Transverse colon (tissue), 4 donors: ENCODE data around the gene RAPGEF1. TPM values are rescaled to one million over a fixed set of nuclear protein-coding genes. Genes with fewer than 3 reads are reported as not detected.
"Not testable (repeated sequence)": the region's sequence is repeated elsewhere in the genome, so short reads cannot be mapped to it uniquely, and the experiment has no call there.

Experiments used
- DNase-seq: peaks from one replicate; pipeline ENCODE4 v3.0.0-alpha.2; 2019
- H3K27ac ChIP-seq, 4 donors: fragments of 200-600 bp; sonication (generic); 2 replicates each; pipeline ENCODE4 v1.5.1; 2016 to 2018; ENCODE audit warnings: inconsistent platforms in 4 of 4
- H3K27me3 ChIP-seq: fragments of 200-600 bp; sonication (generic); 2 replicates; pipeline ENCODE4 v1.5.1; 2017; ENCODE audit warnings: inconsistent platforms
- H3K36me3 ChIP-seq, 4 donors: fragments of 200-600 bp; sonication (generic); 2 replicates each; pipeline ENCODE4 v1.5.1; 2017 to 2019; ENCODE audit warnings: inconsistent platforms in 4 of 4
- H3K4me1 ChIP-seq, 4 donors: fragments of 200-600 bp; sonication (generic); 2 replicates each; pipeline ENCODE4 v1.5.1; 2017 to 2020; ENCODE audit warnings: inconsistent platforms in 4 of 4
- H3K4me3 ChIP-seq, 4 donors: fragments of 200-600 bp; sonication (generic); 1 replicate in 1 of 4; 2 replicates in 3 of 4; pipeline versions ENCODE4 v1.5.1 to v1.6.1; 2017 to 2019; ENCODE audit warnings: inconsistent platforms in 4 of 4
- H3K9me3 ChIP-seq, 2 donors: fragments of 200-600 bp; sonication (generic); 2 replicates each; pipeline ENCODE4 v1.5.1; 2017 to 2019; ENCODE audit warnings: inconsistent platforms in 2 of 2
- EP300 ChIP-seq: sonication (generic); formaldehyde crosslinking; IDR thresholded peaks from one replicate; pipeline ENCODE4 v1.6.1; 2017; ENCODE audit warnings: antibody characterized with exemption, low read depth
- POLR2A ChIP-seq: fragments of 450-650 bp; IDR thresholded peaks from one replicate; pipeline ENCODE4 v1.6.1; 2016; ENCODE audit warnings: antibody characterized with exemption, mild to moderate bottlenecking, moderate library complexity
- POLR2AphosphoS5 ChIP-seq, 3 donors: sonication (generic); formaldehyde crosslinking; IDR thresholded peaks; one replicate each; pipeline ENCODE4 v1.6.1; 2016; ENCODE audit warnings: antibody characterized with exemption in 3 of 3
- WGBS, 2 donors: methylation state at CpG; one replicate each; pipeline ENCODE4 v1.1.5; 2018; ENCODE audit warnings: low coverage in 1 of 2; 5-methylcytosine and 5-hydroxymethylcytosine counted together
- in situ Hi-C, 4 donors: fragments of 200-750 bp; cut with MboI; loops; one replicate each; pipeline versions ENCODE4 v1.15.0 to v1.15.1; 2017; ENCODE audit warnings: low sequenced_read_pairs in 3 of 4, low pct_ligation_motif_present in 1 of 4, low pct_unique_long_range_greater_than_20kb in 1 of 4
- intact Hi-C: fragments of 100-400 bp; cut with DNase I; formaldehyde crosslinking; loops from one replicate; pipeline ENCODE4 v1.15.1; 2023; ENCODE audit warnings: low total_unique reads
- total RNA-seq, 4 donors: library from RNA; depleted of rRNA; stranded (reverse); fragments of >200 nt; gene quantifications; one replicate each; pipeline ENCODE4 v1.1.0, GENCODE V29; 2016
- TF ChIP-seq, protein P1 (sequence below), 5 experiments: fragments of 200-600 bp in 3 of 5; fragments of 450-650 bp in 2 of 5; sonication (generic) in 3 of 5; IDR thresholded peaks; 1 replicate in 2 of 5; 2 replicates in 3 of 5; pipeline ENCODE4 v1.5.1; 2016 to 2017; ENCODE audit warnings: antibody characterized with exemption in 5 of 5, inconsistent platforms in 3 of 5, mild to moderate bottlenecking in 2 of 5, moderate library complexity in 1 of 5

RAPGEF1 gene
- total RNA-seq, 4 donors from 2014 or later, result 49.8 to 86.0 (median 55.1) TPM

DNA sequence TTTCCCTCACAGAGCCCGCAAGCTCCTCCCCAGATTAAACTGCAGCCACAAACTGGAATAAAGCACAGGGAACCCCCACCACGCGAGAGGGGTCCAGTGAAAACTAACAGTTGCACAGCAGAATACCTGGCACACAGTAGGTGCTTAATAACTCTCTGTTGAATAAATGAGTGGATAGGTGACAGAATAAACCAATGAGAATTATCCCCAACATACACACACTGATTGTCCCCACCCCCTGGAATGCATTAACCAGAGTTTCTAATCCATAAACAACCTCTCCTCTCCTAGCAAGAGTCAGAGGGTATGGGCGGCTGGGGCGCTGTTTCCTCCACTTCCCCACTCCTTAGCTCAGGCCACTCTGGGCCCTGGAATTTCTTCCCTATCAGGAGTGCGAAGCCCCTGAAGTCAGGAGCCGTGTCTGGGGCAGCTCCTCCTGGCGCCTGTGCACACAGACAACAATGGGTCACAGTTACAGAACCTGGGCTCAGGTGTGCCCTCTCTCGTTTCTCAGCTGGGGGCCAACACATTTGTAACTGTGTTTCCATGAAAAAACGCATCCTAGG lies 27.6 kb downstream of the RAPGEF1 start:
- H3K27ac ChIP-seq, result peak overlapping the region in 1 of 4 donors; percentile 2
- no peaks in the 10 kb centered on the region for H3K36me3 ChIP-seq
- no peak overlapping the region for H3K4me3 ChIP-seq
- H3K27me3 ChIP-seq, result no peaks in the 10 kb centered on the region
- WGBS, 2 donors, result 89 to 97% methylated on average over 4 to 10 of the region's 10 CpGs
- TF ChIP-seq POLR2A (no peak), EP300 (no peak), POLR2AphosphoS5 (IDR thresholded peaks at IDR 0.05) (no peak)
- TF ChIP-seq, protein P1, sequence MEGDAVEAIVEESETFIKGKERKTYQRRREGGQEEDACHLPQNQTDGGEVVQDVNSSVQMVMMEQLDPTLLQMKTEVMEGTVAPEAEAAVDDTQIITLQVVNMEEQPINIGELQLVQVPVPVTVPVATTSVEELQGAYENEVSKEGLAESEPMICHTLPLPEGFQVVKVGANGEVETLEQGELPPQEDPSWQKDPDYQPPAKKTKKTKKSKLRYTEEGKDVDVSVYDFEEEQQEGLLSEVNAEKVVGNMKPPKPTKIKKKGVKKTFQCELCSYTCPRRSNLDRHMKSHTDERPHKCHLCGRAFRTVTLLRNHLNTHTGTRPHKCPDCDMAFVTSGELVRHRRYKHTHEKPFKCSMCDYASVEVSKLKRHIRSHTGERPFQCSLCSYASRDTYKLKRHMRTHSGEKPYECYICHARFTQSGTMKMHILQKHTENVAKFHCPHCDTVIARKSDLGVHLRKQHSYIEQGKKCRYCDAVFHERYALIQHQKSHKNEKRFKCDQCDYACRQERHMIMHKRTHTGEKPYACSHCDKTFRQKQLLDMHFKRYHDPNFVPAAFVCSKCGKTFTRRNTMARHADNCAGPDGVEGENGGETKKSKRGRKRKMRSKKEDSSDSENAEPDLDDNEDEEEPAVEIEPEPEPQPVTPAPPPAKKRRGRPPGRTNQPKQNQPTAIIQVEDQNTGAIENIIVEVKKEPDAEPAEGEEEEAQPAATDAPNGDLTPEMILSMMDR (IDR thresholded peaks at IDR 0.05), result no peak
- intact Hi-C loops, result no loop called here
- no peaks in the 10 kb centered on the region for H3K9me3 ChIP-seq
- in situ Hi-C loops, result no loop called here
- peaks cover 9 to 65% (median 22%) of the 10 kb centered on the region in 4 donors for H3K4me1 ChIP-seq
- no peak for DNase-seq

DNA sequence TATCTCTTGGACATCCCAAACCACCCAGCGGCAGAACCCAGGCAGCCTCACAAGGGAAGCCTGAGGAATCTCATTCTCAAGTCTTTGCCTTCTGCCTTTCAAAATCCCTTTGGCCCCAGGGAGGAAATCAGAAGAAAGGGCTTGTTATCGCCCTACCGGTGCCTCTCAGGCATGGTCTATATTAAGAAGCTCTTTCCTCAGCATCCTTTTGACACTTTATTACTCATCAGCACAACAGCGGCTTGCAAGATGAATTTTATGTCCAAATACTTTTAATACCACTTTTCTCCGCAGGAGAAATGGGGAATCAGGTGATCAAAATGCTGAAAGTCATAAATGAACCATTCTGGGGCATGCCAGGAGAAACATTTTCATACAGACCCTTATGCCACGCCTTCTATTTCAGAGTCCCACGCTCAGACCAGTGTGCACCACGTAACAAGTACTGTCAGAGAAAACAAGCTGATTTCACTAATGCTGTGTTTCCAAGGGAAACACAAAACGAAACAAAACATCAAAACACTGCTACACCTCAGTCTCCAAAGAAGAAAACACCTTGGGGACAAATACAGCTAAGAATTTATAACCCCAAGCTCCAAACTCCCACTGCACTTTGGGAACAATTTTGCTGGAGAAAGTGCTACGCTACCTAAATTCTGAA lies 30.0 kb downstream of the RAPGEF1 start:
- intact Hi-C loops, result no loop called here
- H3K36me3 ChIP-seq, result no peaks in the 10 kb centered on the region
- in situ Hi-C loops, result no loop called here
- no peak for DNase-seq
- TF ChIP-seq, protein P1 (IDR thresholded peaks at IDR 0.05), result no peak
- TF ChIP-seq POLR2A (no peak), POLR2AphosphoS5 (IDR thresholded peaks at IDR 0.05) (no peak), EP300 (no peak)
- no peaks in the 10 kb centered on the region for H3K9me3 ChIP-seq
- peak overlapping the region; percentile 44 to 67 (median 60) for H3K27ac ChIP-seq
- no peaks in the 10 kb centered on the region for H3K27me3 ChIP-seq
- no peak overlapping the region for H3K4me3 ChIP-seq
- peaks cover 12 to 76% (median 45%) of the 10 kb centered on the region in 4 donors for H3K4me1 ChIP-seq
- 61 to 64% methylated on average over 10 of the region's 10 CpGs for WGBS, 2 donors

- DNase-seq, H3K9me3 ChIP-seq, H3K4me3 ChIP-seq, in situ Hi-C loops, H3K36me3 ChIP-seq, H3K27me3 ChIP-seq, intact Hi-C loops: not testable (repeated sequence)
- Histone ChIP-seq H3K27ac (peak overlapping the region; percentile 57 to 77 (median 64)), H3K4me1 (peaks cover 13 to 76% (median 51%) of the 10 kb centered on the region in 4 donors)
- WGBS, 2 donors, result 85 to 89% methylated on average over 4 to 14 of the region's 14 CpGs
These were observed 30.7 kb downstream of the RAPGEF1 start for GRCh38 chr9:131709010-131709770.

DNA sequence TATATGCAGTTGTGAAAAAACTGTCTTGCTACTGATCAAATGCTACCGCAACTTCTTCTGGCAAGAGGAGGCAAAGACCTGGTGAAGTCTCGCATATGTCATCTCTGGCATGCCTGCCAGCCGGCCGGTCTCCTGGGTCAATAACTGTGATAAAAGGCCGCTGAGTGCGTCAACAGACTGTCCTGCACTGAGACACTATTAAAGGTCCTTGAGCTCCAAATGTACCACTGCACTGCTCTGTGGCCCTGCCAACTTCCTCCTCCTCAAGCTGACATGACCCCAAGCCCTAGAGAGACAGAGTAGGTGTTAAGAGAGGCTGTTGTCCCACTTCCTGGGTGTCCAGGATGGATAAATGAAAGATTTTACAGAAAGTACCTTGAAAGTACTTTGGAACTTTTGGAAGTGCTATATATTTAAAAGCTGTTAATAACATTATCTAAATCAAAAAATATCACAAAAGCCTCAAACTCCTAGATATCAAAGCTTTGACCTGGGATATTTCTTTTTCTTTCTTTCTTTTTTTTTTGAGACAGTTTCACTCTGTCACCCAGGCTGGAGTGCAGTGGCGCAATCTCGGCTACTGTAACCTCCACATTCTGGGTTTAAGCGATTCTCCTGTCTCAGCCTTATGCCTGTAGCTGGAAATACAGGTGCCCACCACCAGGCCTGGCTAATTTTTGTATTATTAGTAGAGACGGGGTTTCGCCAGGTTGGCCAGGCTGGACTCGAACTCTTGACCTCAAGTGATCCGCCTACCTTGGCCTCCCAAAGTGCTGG lies 31.5 kb downstream of the RAPGEF1 start:
- no peaks in the 10 kb centered on the region for H3K36me3 ChIP-seq
- no peaks in the 10 kb centered on the region for H3K27me3 ChIP-seq
- 64 to 79% methylated on average over 4 to 13 of the region's 13 CpGs for WGBS, 2 donors
- TF ChIP-seq POLR2A (no peak), POLR2AphosphoS5 (IDR thresholded peaks at IDR 0.05) (peak in 1 of 3 donors; percentile 25), EP300 (no peak)
- TF ChIP-seq, protein P1 (IDR thresholded peaks at IDR 0.05), result no peak
- in situ Hi-C loops (no loop called here), intact Hi-C loops (no loop called here)
- H3K9me3 ChIP-seq, result no peaks in the 10 kb centered on the region
- peaks cover 16 to 76% (median 56%) of the 10 kb centered on the region in 4 donors for H3K4me1 ChIP-seq
- peak overlapping the region; percentile 57 to 77 (median 65) for H3K27ac ChIP-seq
- DNase-seq, result peak; percentile 60
- no peak overlapping the region for H3K4me3 ChIP-seq
